ENCODE data around the gene YJEFN3. TPM values are rescaled to one million over a fixed set of nuclear protein-coding genes. Genes with fewer than 3 reads are reported as not detected.

YJEFN3 gene
- total and polyA plus RNA-seq, 10 donors: 1.3 to 22.7 (median 3.9) TPM

DNA sequence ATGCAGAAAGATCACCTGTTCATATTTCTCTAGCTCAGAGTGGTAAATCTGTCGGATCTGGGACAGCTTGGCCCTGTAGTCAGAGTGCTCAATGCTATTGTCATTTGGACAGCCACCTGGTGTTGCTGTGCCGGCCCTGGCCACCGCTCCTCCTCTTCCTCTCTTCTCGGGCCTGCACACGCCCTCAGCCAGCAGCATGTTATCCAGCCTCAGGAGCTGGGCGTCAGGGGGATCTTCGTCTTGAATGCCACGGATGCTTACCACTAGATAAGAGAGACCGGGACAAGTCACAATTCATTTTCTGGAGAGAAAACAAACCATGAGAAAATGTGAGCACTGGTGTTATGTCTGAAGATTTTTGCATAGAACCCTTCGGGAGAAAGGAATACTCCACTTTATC is 41.9 kb downstream of the YJEFN3 start:
- no peak overlapping the region for H3K4me3 ChIP-seq
- intact Hi-C loops (cut with DNase I; ENCODE audit: low total_unique reads): no loop called here
- no peak overlapping the region for H3K27ac ChIP-seq
- no peak for DNase-seq
- WGBS, 5 donors: 84 to 90% (median 86%) methylated on average over 10 of the region's 10 CpGs
- no peaks in the 10 kb centered on the region for H3K9me3 ChIP-seq
- TF ChIP-seq POLR2AphosphoS5 (IDR thresholded peaks at IDR 0.05) (no peak), POLR2A (IDR thresholded peaks at IDR 0.05) (no peak)
- TF ChIP-seq, protein P1, sequence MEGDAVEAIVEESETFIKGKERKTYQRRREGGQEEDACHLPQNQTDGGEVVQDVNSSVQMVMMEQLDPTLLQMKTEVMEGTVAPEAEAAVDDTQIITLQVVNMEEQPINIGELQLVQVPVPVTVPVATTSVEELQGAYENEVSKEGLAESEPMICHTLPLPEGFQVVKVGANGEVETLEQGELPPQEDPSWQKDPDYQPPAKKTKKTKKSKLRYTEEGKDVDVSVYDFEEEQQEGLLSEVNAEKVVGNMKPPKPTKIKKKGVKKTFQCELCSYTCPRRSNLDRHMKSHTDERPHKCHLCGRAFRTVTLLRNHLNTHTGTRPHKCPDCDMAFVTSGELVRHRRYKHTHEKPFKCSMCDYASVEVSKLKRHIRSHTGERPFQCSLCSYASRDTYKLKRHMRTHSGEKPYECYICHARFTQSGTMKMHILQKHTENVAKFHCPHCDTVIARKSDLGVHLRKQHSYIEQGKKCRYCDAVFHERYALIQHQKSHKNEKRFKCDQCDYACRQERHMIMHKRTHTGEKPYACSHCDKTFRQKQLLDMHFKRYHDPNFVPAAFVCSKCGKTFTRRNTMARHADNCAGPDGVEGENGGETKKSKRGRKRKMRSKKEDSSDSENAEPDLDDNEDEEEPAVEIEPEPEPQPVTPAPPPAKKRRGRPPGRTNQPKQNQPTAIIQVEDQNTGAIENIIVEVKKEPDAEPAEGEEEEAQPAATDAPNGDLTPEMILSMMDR (IDR thresholded peaks at IDR 0.05 in 8 of 11, conservative IDR thresholded peaks at IDR 0.05 in 3 of 11): no peak
- H3K4me1 ChIP-seq: no peaks in the 10 kb centered on the region
- peaks cover 0 to 25% (median 0%) of the 10 kb centered on the region in 6 donors for H3K36me3 ChIP-seq
- H3K27me3 ChIP-seq (replicated peaks in 1 of 7): no peaks in the 10 kb centered on the region

GRCh38 chr19:19571071-19571786 is 42.5 kb downstream of the YJEFN3 start:
- 85 to 92% (median 87%) methylated on average over 11 of the region's 11 CpGs for WGBS, 5 donors
- Histone ChIP-seq H3K36me3 (peaks cover 0 to 25% (median 0%) of the 10 kb centered on the region in 6 donors), H3K9me3 (no peaks in the 10 kb centered on the region), H3K4me1 (no peaks in the 10 kb centered on the region), H3K4me3 (no peak overlapping the region), H3K27me3 (replicated peaks in 1 of 7) (no peaks in the 10 kb centered on the region), H3K27ac (no peak overlapping the region)
- intact Hi-C loops (cut with DNase I; ENCODE audit: low total_unique reads): no loop called here
- DNase-seq: no peak
- TF ChIP-seq POLR2A (IDR thresholded peaks at IDR 0.05) (no peak), POLR2AphosphoS5 (IDR thresholded peaks at IDR 0.05) (no peak)
- TF ChIP-seq, protein P1 (IDR thresholded peaks at IDR 0.05 in 8 of 11, conservative IDR thresholded peaks at IDR 0.05 in 3 of 11): no peak

DNA sequence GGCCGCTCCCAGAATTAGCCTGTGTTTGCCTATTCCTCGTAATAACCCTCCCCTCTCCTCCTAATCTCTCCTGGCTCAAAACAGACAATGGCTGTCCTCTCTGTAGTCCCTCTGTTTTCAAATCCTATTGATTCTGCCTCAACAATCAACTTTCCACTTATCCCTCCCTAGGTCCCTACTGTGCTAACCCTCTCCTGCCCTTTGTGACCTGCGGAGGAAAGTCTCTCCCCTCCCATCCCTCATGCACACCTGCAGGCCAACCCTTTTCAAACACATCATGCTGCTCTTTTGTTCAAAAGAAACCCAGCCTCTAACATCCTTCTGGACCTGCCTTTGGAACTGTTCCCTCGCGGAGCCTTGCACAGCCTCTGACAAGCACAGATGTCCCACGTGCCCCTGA is 46.7 kb downstream of the YJEFN3 start:
- no peak overlapping the region for H3K4me3 ChIP-seq
- H3K4me1 ChIP-seq: no peaks in the 10 kb centered on the region
- H3K36me3 ChIP-seq: peaks cover 0 to 5% (median 0%) of the 10 kb centered on the region in 6 donors
- no peaks in the 10 kb centered on the region for H3K9me3 ChIP-seq
- DNase-seq: no peak
- intact Hi-C loops (cut with DNase I; ENCODE audit: low total_unique reads): no loop called here
- TF ChIP-seq, protein P1 (IDR thresholded peaks at IDR 0.05 in 8 of 11, conservative IDR thresholded peaks at IDR 0.05 in 3 of 11): no peak
- TF ChIP-seq POLR2AphosphoS5 (IDR thresholded peaks at IDR 0.05) (no peak), POLR2A (IDR thresholded peaks at IDR 0.05) (no peak)
- WGBS, 5 donors: 81 to 91% (median 88%) methylated on average over 6 of the region's 6 CpGs
- H3K27me3 ChIP-seq (replicated peaks in 1 of 7): no peaks in the 10 kb centered on the region
- no peak overlapping the region for H3K27ac ChIP-seq

GRCh38 chr19:19578252-19578651 is 49.5 kb downstream of the YJEFN3 start:
- 88 to 99% (median 93%) methylated on average over 6 of the region's 6 CpGs for WGBS, 5 donors
- H3K4me3 ChIP-seq: no peak overlapping the region
- intact Hi-C loops (cut with DNase I; ENCODE audit: low total_unique reads): no loop called here
- no peak for TF ChIP-seq POLR2AphosphoS5 (IDR thresholded peaks at IDR 0.05)
- TF ChIP-seq POLR2A (IDR thresholded peaks at IDR 0.05): no peak
- TF ChIP-seq, protein P1 (IDR thresholded peaks at IDR 0.05 in 8 of 11, conservative IDR thresholded peaks at IDR 0.05 in 3 of 11): no peak
- H3K4me1 ChIP-seq: no peaks in the 10 kb centered on the region
- H3K27ac ChIP-seq: no peak overlapping the region
- H3K27me3 ChIP-seq (replicated peaks in 1 of 7): no peaks in the 10 kb centered on the region
- no peaks in the 10 kb centered on the region for H3K36me3 ChIP-seq
- no peaks in the 10 kb centered on the region for H3K9me3 ChIP-seq
- DNase-seq: no peak
